HT1080 (cell line): ENCODE data around the gene KLHL26. TPM values are rescaled to one million over a fixed set of nuclear protein-coding genes. Genes with fewer than 3 reads are reported as not detected.

Experiments
- DNase-seq: peaks from one replicate; pipeline ENCODE4 v3.0.0-alpha.2; 2015; ENCODE audit warnings: low read depth
- small RNA-seq: library from RNA; depleted of rRNA; stranded (forward); fragments of <200 nt; gene quantifications from one replicate; pipeline ENCODE3, GENCODE V24; 2014
- total RNA-seq: library from RNA; depleted of rRNA; stranded (reverse); fragments of >200 nt; shearing (Covaris generic); gene quantifications from 2 replicates; pipeline ENCODE4 v1.2.3, GENCODE V29; 2014; rRNA removed

Gene KLHL26
- total RNA-seq, 1 experiment from 2014 or later, result 5.7 TPM

- DNase-seq, result no peak
These were observed 80.0 kb downstream of the KLHL26 start for GRCh38 chr19:18716857-18717256.

GRCh38 chr19:18717601-18718000, 80.8 kb downstream of the KLHL26 start:
- no peak for DNase-seq

GRCh38 chr19:18718015-18718526, 81.2 kb downstream of the KLHL26 start:
- no peak for DNase-seq

GRCh38 chr19:18718846-18719458, 82.1 kb downstream of the KLHL26 start:
- no peak for DNase-seq

GRCh38 chr19:18719541-18719940, 82.7 kb downstream of the KLHL26 start:
- no peak for DNase-seq

Small RNA genes within 50 kb of the gene (small RNA-seq; reads per million reads assigned to genes)
- not detected for gene RN7SL155P

Other genes with a start within 250 kb of the KLHL26 start
- not detected in 2 replicates for gene LRRC25, start 239.4 kb upstream of the KLHL26 start, total RNA-seq
- gene SSBP4, start 217.6 kb upstream of the KLHL26 start, total RNA-seq, result 108 and 118 TPM in 2 replicates
- gene ISYNA1, start 198.9 kb upstream of the KLHL26 start, total RNA-seq, result 1.3 and 2.1 TPM in 2 replicates
- gene ELL, start 115.0 kb upstream of the KLHL26 start, total RNA-seq, result 13.1 and 14.6 TPM in 2 replicates
- 124 and 135 TPM in 2 replicates for gene FKBP8, start 93.5 kb upstream of the KLHL26 start, total RNA-seq
- gene KXD1, start 79.2 kb upstream of the KLHL26 start, total RNA-seq, result 163 and 195 TPM in 2 replicates
- gene UBA52, start 65.2 kb upstream of the KLHL26 start, total RNA-seq, result 1,475 and 1,684 TPM in 2 replicates
- 70.9 and 99.1 TPM in 2 replicates for gene REX1BD, start 48.2 kb upstream of the KLHL26 start, total RNA-seq
- gene CRLF1, start 30.2 kb upstream of the KLHL26 start, total RNA-seq, result 1.1 and 1.3 TPM in 2 replicates
- gene TMEM59L, start 24.2 kb upstream of the KLHL26 start, total RNA-seq, result 0.61 and 1.1 TPM in 2 replicates
- gene CRTC1, start 46.7 kb downstream of the KLHL26 start, total RNA-seq, result 2.8 and 3.0 TPM in 2 replicates
- gene COMP, start 154.3 kb downstream of the KLHL26 start, total RNA-seq, result not detected in 2 replicates
- 57.5 and 59.1 TPM in 2 replicates for gene UPF1, start 194.9 kb downstream of the KLHL26 start, total RNA-seq